Panc1 (cell line): Measurements from ENCODE around the gene SLC39A5. TPM values are rescaled to one million over a fixed set of nuclear protein-coding genes. Genes with fewer than 3 reads are reported as not detected.
"Not testable (repeated sequence)": the region's sequence is repeated elsewhere in the genome, so short reads cannot be mapped to it uniquely, and the experiment has no call there.

Source experiments
- ATAC-seq: fragments of 200-7000 bp; cut with Tn5 transposase; 2 replicates; pipeline ENCODE4 v1.9.1; 2020; ENCODE audit warnings: mild to moderate bottlenecking, moderate library complexity
- BruUV-seq: library from RNA; stranded (reverse); fragments of 400-500 nt; replicated peaks from 2 replicates; lab custom pipeline; 2021; lab: Mats Ljungman, UMichigan
- CTCF ChIA-PET: fragments of 300-600 bp; sonication (Branson Sonifier 250); formaldehyde crosslinking; loops from one replicate; lab custom pipeline; 2022; ENCODE audit warnings: antibody characterized with exemption; lab: Charles Lee
- POLR2A ChIA-PET: fragments of 300-600 bp; sonication (Branson Sonifier 250); formaldehyde crosslinking; loops from one replicate; lab custom pipeline; 2022; ENCODE audit warnings: antibody characterized with exemption; lab: Charles Lee
- DNase-seq: peaks from one replicate; pipeline ENCODE4 v3.0.0-alpha.2; 2010; ENCODE audit warnings: low read depth, low spot score
- H3K27ac ChIP-seq: 2 replicates; pipeline ENCODE4 v1.5.1; 2011; ENCODE audit warnings: mild to moderate bottlenecking, low read length, inconsistent platforms
- H3K27me3 ChIP-seq: fragments of 200-500 bp; sonication (Bioruptor generic); 2 replicates; pipeline ENCODE4 v1.6.0; 2014; ENCODE audit warnings: low read length, inconsistent platforms; ENCODE audit not compliant: control insufficient read depth, insufficient read depth
- H3K36me3 ChIP-seq: fragments of 200-500 bp; sonication (Bioruptor generic); 2 replicates; pipeline ENCODE4 v1.5.1; 2014; ENCODE audit warnings: inconsistent platforms, mild to moderate bottlenecking, low read length, moderate library complexity; ENCODE audit not compliant: control insufficient read depth, insufficient read depth
- H3K4me1 ChIP-seq: 2 replicates; pipeline ENCODE4 v1.5.1; 2011; ENCODE audit warnings: inconsistent platforms, mild to moderate bottlenecking, low read length, moderate library complexity; ENCODE audit not compliant: control insufficient read depth, insufficient read depth
- H3K4me3 ChIP-seq, 2 experiments: 2 replicates each; pipeline ENCODE4 v1.5.1; 2011 to 2012; ENCODE audit warnings: low read depth in 2 of 2, low read length in 2 of 2, mild to moderate bottlenecking in 2 of 2, inconsistent platforms in 1 of 2, moderate library complexity in 1 of 2
- H3K9me3 ChIP-seq: fragments of 200-500 bp; sonication (Bioruptor generic); 2 replicates; pipeline ENCODE4 v1.5.1; 2014; ENCODE audit warnings: low read depth, mild to moderate bottlenecking, inconsistent platforms, low read length, moderate library complexity; ENCODE audit not compliant: control insufficient read depth, insufficient read depth
- CTCF ChIP-seq: fragments of 450-650 bp; IDR thresholded peaks from 2 replicates; pipeline ENCODE4 v1.5.1; 2017; ENCODE audit warnings: mild to moderate bottlenecking
- SIN3A ChIP-seq: IDR thresholded peaks from 2 replicates; pipeline ENCODE4 v1.6.1; 2012; ENCODE audit warnings: low read depth, mild to moderate bottlenecking, low read length, moderate library complexity, borderline replicate concordance; ENCODE audit not compliant: insufficient read depth
- TCF7L2 ChIP-seq: IDR thresholded peaks from 2 replicates; pipeline ENCODE4 v1.6.1; 2011; ENCODE audit warnings: mild to moderate bottlenecking, low read depth, low read length, inconsistent platforms
- in situ Hi-C: cut with HindIII; loops from 2 replicates; pipeline ENCODE4 v1.10.0; 2016; ENCODE audit warnings: low sequenced_read_pairs, low pct_unique_long_range_greater_than_20kb
- intact Hi-C: fragments of 100-400 bp; cut with micrococcal nuclease; formaldehyde crosslinking; loops from one replicate; pipeline ENCODE4 v1.10.0; 2022; ENCODE audit not compliant: unreplicated experiment
- total RNA-seq: library from RNA; stranded (reverse); gene quantifications from one replicate; pipeline ENCODE4 v1.2.1, GENCODE V29; 2021; ENCODE audit not compliant: unreplicated experiment

The SLC39A5 gene
- total RNA-seq, 1 experiment from 2014 or later = 0.23 TPM

- ChIA-PET CTCF (interaction anchor here (0.5 kb wide), 1 partner anchor 40 kb away, joined by 3 read pairs; no protein-coding TSS in a partner anchor), POLR2A (no interaction called here)
- no peak overlapping the region for H3K4me3 ChIP-seq
- H3K36me3 ChIP-seq = peaks cover 3% of the 10 kb centered on the region; the same call in 1 of the 2 replicates
- no peak overlapping the region for H3K27ac ChIP-seq
- BruUV-seq = no TSS peak
- intact Hi-C loops (no loop called here), in situ Hi-C loops (no loop called here)
- ATAC-seq (no peak), DNase-seq (peak; percentile 75)
- H3K27me3 ChIP-seq = no peaks in the 10 kb centered on the region
- H3K4me1 ChIP-seq = peaks cover 13% of the 10 kb centered on the region
- H3K9me3 ChIP-seq = no peaks in the 10 kb centered on the region
- TF ChIP-seq CTCF (no peak), SIN3A (no peak), TCF7L2 (no peak)
Observed at GRCh38 chr12:56261503-56262232, 31.8 kb downstream of the SLC39A5 start.

- H3K9me3 ChIP-seq, H3K4me1 ChIP-seq, H3K27ac ChIP-seq, H3K36me3 ChIP-seq, in situ Hi-C loops, ATAC-seq, intact Hi-C loops, H3K27me3 ChIP-seq, POLR2A ChIA-PET, H3K4me3 ChIP-seq, DNase-seq, BruUV-seq: not testable (repeated sequence)
- peak; percentile 62 for TF ChIP-seq CTCF
- CTCF ChIA-PET = interaction anchor here (0.6 to 0.7 kb wide), 2 partner anchors 359 to 548 kb away, joined by 3 to 10 read pairs; no protein-coding TSS in a partner anchor
Observed at GRCh38 chr12:56262955-56263354, 33.1 kb downstream of the SLC39A5 start.

DNA sequence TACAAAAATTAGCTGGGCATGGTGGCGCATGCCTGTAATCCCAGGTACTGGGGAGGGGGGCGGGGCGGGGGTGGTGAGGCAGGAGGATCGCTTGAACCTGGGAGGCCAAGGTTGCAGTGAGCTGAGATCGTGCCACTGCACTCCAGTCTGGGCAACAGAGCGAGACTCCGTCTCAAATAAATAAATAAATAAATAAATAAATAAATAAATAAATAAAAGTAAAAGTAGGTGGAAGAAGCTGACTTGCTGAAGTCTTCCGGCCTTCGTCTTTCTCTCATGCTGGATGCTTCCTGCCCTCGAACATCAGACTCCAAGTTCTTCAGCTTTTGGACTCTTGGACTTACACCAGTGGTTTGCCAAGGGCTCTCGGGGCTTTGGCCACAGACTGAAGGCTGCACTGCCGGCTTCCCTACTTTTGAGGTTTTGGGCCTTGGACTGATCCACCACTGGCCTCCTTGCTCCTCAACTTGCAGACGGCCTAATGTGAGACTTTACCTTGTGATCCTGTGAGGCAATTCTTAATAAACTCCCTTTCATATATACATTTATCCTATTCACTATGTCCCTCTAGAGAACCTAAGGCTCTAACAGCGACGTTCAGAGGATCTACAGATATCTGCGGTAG, 36.3 kb downstream of the SLC39A5 start:
- CTCF ChIA-PET = interaction anchor here (0.5 to 0.6 kb wide), 3 partner anchors 8 to 23 kb away, joined by 3 to 4 read pairs (median 3); partner anchors contain the start of gene ANKRD52
- Histone ChIP-seq H3K27ac (peak overlapping the region; percentile 75), H3K4me3 (peak overlapping the region; percentile 68 to 69)
- POLR2A ChIA-PET, H3K36me3 ChIP-seq, intact Hi-C loops, H3K27me3 ChIP-seq, DNase-seq, H3K4me1 ChIP-seq, H3K9me3 ChIP-seq, BruUV-seq, in situ Hi-C loops: not testable (repeated sequence)
- ATAC-seq = peak; percentile 1; the same call in 1 of the 2 replicates
